Measurements from ENCODE around the gene NCKAP5. TPM values are rescaled to one million over a fixed set of nuclear protein-coding genes. Genes with fewer than 3 reads are reported as not detected.

Gene NCKAP5
- total and polyA plus RNA-seq, 2 of the 8 experiments (the other 6 are each of a cell fraction or from before 2014, with no cell fraction given), result 0.27 to 0.86 TPM

- no peak for TF ChIP-seq POLR2AphosphoS5 (IDR thresholded peaks at IDR 0.05; ENCODE audit: low read depth, low read length)
These were observed 297.2 kb downstream of the NCKAP5 start (continued) for GRCh38 chr2:133271105-133271504.
